IMR-90 (cell line): ENCODE results near the gene PGC. TPM values are rescaled to one million over a fixed set of nuclear protein-coding genes. Genes with fewer than 3 reads are reported as not detected.

Experiments
- ATAC-seq: fragments of 200-7000 bp; cut with Tn5 transposase; 2 replicates; pipeline ENCODE4 v1.9.1; 2020; ENCODE audit warnings: low read depth, mild to moderate bottlenecking, moderate library complexity
- BruUV-seq: library from RNA; stranded (reverse); fragments of 400-500 nt; replicated peaks from 2 replicates; lab custom pipeline; 2021; lab: Mats Ljungman, UMichigan
- CTCF ChIA-PET: fragments of 300-600 bp; formaldehyde crosslinking; extraction: SDS; loops from one replicate; lab custom pipeline; 2021; ENCODE audit warnings: antibody characterized with exemption; lab: Yijun Ruan, JAX
- POLR2A ChIA-PET: fragments of 300-600 bp; sonication (Branson Sonifier 250); formaldehyde crosslinking; loops from one replicate; lab custom pipeline; 2022; ENCODE audit warnings: antibody characterized with exemption; ENCODE audit not compliant: unreplicated experiment; lab: Charles Lee
- DNase-seq: peaks from one replicate; pipeline ENCODE4 v3.0.0; 2013
- H2AFZ ChIP-seq: replicated peaks from 2 replicates; pipeline ENCODE3; 2013; ENCODE audit warnings: low read length, mild to moderate bottlenecking; ENCODE audit not compliant: poor library complexity
- H2AK5ac ChIP-seq: 2 replicates; pipeline ENCODE4 v1.6.1; 2013; ENCODE audit warnings: low read depth, low read length, inconsistent platforms
- H2AK9ac ChIP-seq: replicated peaks from 2 replicates; pipeline ENCODE3; 2013; ENCODE audit warnings: mild to moderate bottlenecking, low read depth, low read length, moderate library complexity; ENCODE audit not compliant: poor library complexity
- H2BK120ac ChIP-seq: 2 replicates; pipeline ENCODE4 v1.6.1; 2013; ENCODE audit warnings: low read depth, low read length, inconsistent platforms
- H2BK15ac ChIP-seq: 3 replicates; pipeline ENCODE4 v1.6.1; 2013; ENCODE audit warnings: low read depth, low read length, inconsistent platforms
- H2BK20ac ChIP-seq: 2 replicates; pipeline ENCODE4 v1.6.1; 2013; ENCODE audit warnings: low read depth, mild to moderate bottlenecking, inconsistent platforms, low read length, moderate library complexity
- H2BK5ac ChIP-seq: 2 replicates; pipeline ENCODE4 v1.6.1; 2013; ENCODE audit warnings: mild to moderate bottlenecking, low read depth, low read length, inconsistent platforms; ENCODE audit not compliant: poor library complexity, severe bottlenecking
- H3K14ac ChIP-seq: replicated peaks from 2 replicates; pipeline ENCODE4 v1.6.1; 2013; ENCODE audit warnings: low read depth, low read length, inconsistent platforms
- H3K18ac ChIP-seq: 2 replicates; pipeline ENCODE4 v1.6.1; 2013; ENCODE audit warnings: low read depth, low read length, control low read depth
- H3K23ac ChIP-seq: 2 replicates; pipeline ENCODE4 v1.6.1; 2013; ENCODE audit warnings: low read depth, low read length, inconsistent platforms
- H3K27ac ChIP-seq: 2 replicates; pipeline ENCODE4 v1.5.1; 2013; ENCODE audit warnings: mild to moderate bottlenecking, control low read depth, low read length; ENCODE audit not compliant: insufficient read depth
- H3K27me3 ChIP-seq: 2 replicates; pipeline ENCODE4 v1.6.1; 2013; ENCODE audit warnings: low read length; ENCODE audit not compliant: control insufficient read depth, insufficient read depth
- H3K36me3 ChIP-seq: 2 replicates; pipeline ENCODE4 v1.6.1; 2013; ENCODE audit warnings: low read length, mixed read lengths; ENCODE audit not compliant: control insufficient read depth, insufficient read depth
- H3K4ac ChIP-seq: 2 replicates; pipeline ENCODE4 v1.6.1; 2013; ENCODE audit warnings: low read depth, low read length, inconsistent platforms
- H3K4me1 ChIP-seq: 2 replicates; pipeline ENCODE4 v1.6.1; 2013; ENCODE audit warnings: low read length, mixed read lengths; ENCODE audit not compliant: control insufficient read depth, insufficient read depth
- H3K4me2 ChIP-seq: 2 replicates; pipeline ENCODE4 v1.6.1; 2013; ENCODE audit warnings: low read depth, mild to moderate bottlenecking, control low read depth, low read length, moderate library complexity
- H3K4me3 ChIP-seq: 2 replicates; pipeline ENCODE4 v1.5.1; 2013; ENCODE audit warnings: low read depth, mild to moderate bottlenecking, control low read depth, low read length, moderate library complexity; ENCODE audit not compliant: insufficient read depth
- H3K56ac ChIP-seq: 2 replicates; pipeline ENCODE4 v1.6.1; 2013; ENCODE audit warnings: low read length, inconsistent platforms; ENCODE audit not compliant: insufficient read depth; ENCODE audit errors: extremely low read depth
- H3K79me1 ChIP-seq, 2 experiments: 2 replicates each; pipeline ENCODE4 v1.6.1; 2013; ENCODE audit warnings: low read length in 2 of 2, inconsistent platforms in 1 of 2, low read depth in 1 of 2
- H3K9ac ChIP-seq: 2 replicates; pipeline ENCODE4 v1.6.1; 2013; ENCODE audit warnings: low read depth, low read length, control low read depth
- H3K9me1 ChIP-seq: 2 replicates; pipeline ENCODE4 v1.6.1; 2013; ENCODE audit warnings: low read length, inconsistent platforms; ENCODE audit not compliant: insufficient read depth
- H3K9me3 ChIP-seq: 2 replicates; pipeline ENCODE4 v1.6.1; 2013; ENCODE audit warnings: low read length; ENCODE audit not compliant: control insufficient read depth, insufficient read depth
- H4K20me1 ChIP-seq: 2 replicates; pipeline ENCODE4 v1.6.1; 2013; ENCODE audit warnings: low read length, inconsistent platforms; ENCODE audit not compliant: insufficient read depth
- H4K5ac ChIP-seq: 2 replicates; pipeline ENCODE4 v1.6.1; 2013; ENCODE audit warnings: mild to moderate bottlenecking, low read depth, low read length, control low read depth
- H4K8ac ChIP-seq, 2 experiments: 2 replicates each; pipeline ENCODE4 v1.6.1; 2013; ENCODE audit warnings: low read depth in 2 of 2, low read length in 2 of 2, control low read depth in 1 of 2, inconsistent platforms in 1 of 2
- H4K91ac ChIP-seq: 2 replicates; pipeline ENCODE4 v1.6.1; 2013; ENCODE audit warnings: low read depth, low read length, inconsistent platforms; ENCODE audit not compliant: insufficient read depth
- CEBPB ChIP-seq: IDR thresholded peaks from 2 replicates; pipeline ENCODE4 v1.6.1; 2012; ENCODE audit warnings: low read depth, low read length, improper control_type of control experiment
- CHD1 ChIP-seq: IDR thresholded peaks from 2 replicates; pipeline ENCODE4 v1.6.1; 2012; ENCODE audit warnings: low read depth, low read length, improper control_type of control experiment
- CTCF ChIP-seq: conservative IDR thresholded peaks from 2 replicates; pipeline ENCODE4 v1.5.1; 2012; ENCODE audit warnings: mild to moderate bottlenecking, low read depth, low read length, improper control_type of control experiment
- ELK1 ChIP-seq: fragments of 150-350 bp; IDR thresholded peaks from 2 replicates; pipeline ENCODE4 v1.6.1; 2016; ENCODE audit warnings: low read depth, mild to moderate bottlenecking, low read length, moderate library complexity, borderline replicate concordance
- MAFK ChIP-seq: IDR thresholded peaks from 2 replicates; pipeline ENCODE4 v1.6.1; 2012; ENCODE audit warnings: low read depth, low read length, improper control_type of control experiment
- MAZ ChIP-seq: IDR thresholded peaks from 2 replicates; pipeline ENCODE4 v1.6.1; 2012; ENCODE audit warnings: low read depth, mild to moderate bottlenecking, low read length, improper control_type of control experiment, moderate library complexity, borderline replicate concordance
- MXI1 ChIP-seq: IDR thresholded peaks from 2 replicates; pipeline ENCODE4 v1.6.1; 2012; ENCODE audit warnings: low read depth, mild to moderate bottlenecking, low read length, moderate library complexity, borderline replicate concordance
- NFE2L2 ChIP-seq: fragments of 150-350 bp; IDR thresholded peaks from 2 replicates; pipeline ENCODE4 v1.6.1; 2016; ENCODE audit warnings: low read depth, mild to moderate bottlenecking, low read length
- POLR2A ChIP-seq: IDR thresholded peaks from 2 replicates; pipeline ENCODE4 v1.6.1; 2012; ENCODE audit warnings: mild to moderate bottlenecking, low read depth, low read length
- RAD21 ChIP-seq: IDR thresholded peaks from 2 replicates; pipeline ENCODE4 v1.6.1; 2012; ENCODE audit warnings: low read length, improper control_type of control experiment
- RFX5 ChIP-seq: IDR thresholded peaks from 2 replicates; pipeline ENCODE4 v1.8.0; 2012; ENCODE audit warnings: low read depth, mild to moderate bottlenecking, low read length, moderate library complexity
- SMC3 ChIP-seq: fragments of 150-350 bp; IDR thresholded peaks from 2 replicates; pipeline ENCODE4 v1.6.1; 2016; ENCODE audit warnings: low read depth, mild to moderate bottlenecking, antibody characterized with exemption, low read length, moderate library complexity
- USF2 ChIP-seq: fragments of 150-350 bp; IDR thresholded peaks from 2 replicates; pipeline ENCODE4 v1.6.1; 2017; ENCODE audit warnings: mild to moderate bottlenecking, antibody characterized with exemption, low read length, low read depth
- WGBS, 2 experiments: methylation state at CpG; one replicate each; pipeline versions ENCODE4 v1.1.5 to v1.1.7; 2013; ENCODE audit warnings: missing lambda C conversion rate in 2 of 2; ENCODE audit not compliant: insufficient read length in 1 of 2; ENCODE audit errors: extremely low coverage in 2 of 2; 5-methylcytosine and 5-hydroxymethylcytosine counted together
- dilution Hi-C: fragments of 300-500 bp; cut with HindIII; formaldehyde crosslinking; loops from one replicate; pipeline ENCODE4 v1.14.3; 2018; ENCODE audit warnings: low sequenced_read_pairs; ENCODE audit not compliant: unreplicated experiment
- in situ Hi-C: fragments of 300-500 bp; cut with MboI; formaldehyde crosslinking; loops from 3 replicates; pipeline ENCODE4 v1.14.3; 2019; ENCODE audit warnings: low sequenced_read_pairs, inconsistent platforms, mixed read lengths
- intact Hi-C: fragments of 100-400 bp; cut with micrococcal nuclease; formaldehyde crosslinking; loops from 2 replicates; pipeline ENCODE4 v1.10.0; 2022
- polyA plus RNA-seq, 3 experiments: library from polyadenylated mRNA; depleted of rRNA; stranded (reverse); fragments of >200 nt; gene quantifications; 2 replicates each; pipeline ENCODE4 v1.2.3, GENCODE V29; 2012; ENCODE audit warnings: low replicate concordance in 1 of 3
- total RNA-seq: library from RNA; depleted of rRNA; stranded (reverse); fragments of >200 nt; gene quantifications from 2 replicates; pipeline ENCODE4 v1.2.3, GENCODE V29; 2012

The PGC gene
- total and polyA plus RNA-seq, 2 of the 4 experiments (the other 2 are of a cell fraction), result not detected

- no peak within 1 kb of the TSS for H3K18ac ChIP-seq
- POLR2A ChIA-PET, result no interaction called here
- H4K5ac ChIP-seq, result peak within 1 kb of the TSS; percentile 60
- intact Hi-C loops, result loop anchor here (1.0 to 10.0 kb wide), 5 partner anchors 83 to 435 kb away; partner anchors contain the start of gene MRPS10
- peak within 1 kb of the TSS; percentile 40 to 66; a peak in 2 of 4 replicates for H4K8ac ChIP-seq
- no peaks in the 10 kb centered on the region for H3K9me3 ChIP-seq
- peak within 1 kb of the TSS; percentile 93 for H2AFZ ChIP-seq
- H3K9me1 ChIP-seq, result no peaks in the 10 kb centered on the region; the same call in 1 of the 2 replicates
- dilution Hi-C loops, result no loop called here
- H3K4me3 ChIP-seq, result peak within 1 kb of the TSS; percentile 54
- CTCF ChIA-PET, result no interaction called here
- peak within 1 kb of the TSS; percentile 6 for H2BK5ac ChIP-seq
- H3K9ac ChIP-seq, result peak within 1 kb of the TSS; percentile 80
- ATAC-seq, result peak; percentile 95
- in situ Hi-C loops, result loop anchor here (5.0 to 10.0 kb wide), 2 partner anchors 155 to 267 kb away; no protein-coding TSS in a partner anchor
- H3K4me1 ChIP-seq, result peaks cover 9% of the 10 kb centered on the region
- 0% methylated on average over 25 of the region's 73 CpGs; no CpG with 5 or more reads in 1 of the 2 experiments for WGBS, 2 experiments
- peak within 1 kb of the TSS; percentile 77 for H3K14ac ChIP-seq
- no peaks in the 10 kb centered on the region for H4K20me1 ChIP-seq
- H3K56ac ChIP-seq, result no peak within 1 kb of the TSS
- H3K79me1 ChIP-seq, result peaks cover 10 to 24% of the 10 kb centered on the region in 2 experiments
- peaks cover 9% of the 10 kb centered on the region; the same call in 1 of the 2 replicates for H3K36me3 ChIP-seq
- 0 out of 2 replicates have a peak within 1 kb of the TSS, but pooled peaks have one; percentile 29 for H2AK5ac ChIP-seq
- no peaks in the 10 kb centered on the region for H3K27me3 ChIP-seq
- H3K23ac ChIP-seq, result peak within 1 kb of the TSS; percentile 79
- no TSS peak for BruUV-seq
- H2AK9ac ChIP-seq, result peak within 1 kb of the TSS; percentile 48
- H3K4me2 ChIP-seq, result peak within 1 kb of the TSS; percentile 96
- H2BK15ac ChIP-seq, result 0 out of 3 replicates have a peak within 1 kb of the TSS, but pooled peaks have one; percentile 0
- H4K91ac ChIP-seq, result peak within 1 kb of the TSS; percentile 44
- H3K4ac ChIP-seq, result peak within 1 kb of the TSS; percentile 58
- 0 out of 2 replicates have a peak within 1 kb of the TSS, but pooled peaks have one; percentile 22 for H2BK120ac ChIP-seq
- peak; percentile 92 for DNase-seq
- H2BK20ac ChIP-seq, result no peak within 1 kb of the TSS
- peak within 1 kb of the TSS; percentile 38 for H3K27ac ChIP-seq
- no peak for TF ChIP-seq NFE2L2
- peak; percentile 87 for TF ChIP-seq SMC3
- TF ChIP-seq CEBPB, result no peak
- no peak for TF ChIP-seq MAFK
- TF ChIP-seq RAD21, result peak; percentile 94
- peak; percentile 91; the same call in 1 of the 2 replicates for TF ChIP-seq MAZ
- TF ChIP-seq CHD1, result no peak
- TF ChIP-seq RFX5, result no peak
- no peak for TF ChIP-seq POLR2A
- no peak for TF ChIP-seq ELK1
- TF ChIP-seq USF2, result no peak
- peak; percentile 97 for TF ChIP-seq CTCF
- peak; percentile 42; the same call in 1 of the 2 replicates for TF ChIP-seq MXI1
Measured at GRCh38 chr6:41779788-41780550, 32.8 kb upstream of the PGC start, which contains the start of gene FRS3. FRS3 (minus strand) TSS chr6:41779900; CDS start chr6:41776987, 2,913 bp downstream.
